ENCODE results near the gene ARID3C.

GRCh38 chr9:34647651-34648050, 18.8 kb upstream of the ARID3C start:
- TF ChIP-seq CTCF (conservative IDR thresholded peaks at IDR 0.05; ENCODE audit: low read length): no peak
- TF ChIP-seq EZH2phosphoT487 (IDR thresholded peaks at IDR 0.05; ENCODE audit: borderline replicate concordance): no peak

Data from Loucy (cell line).